Measurements from ENCODE around the gene UBQLN1. TPM values are rescaled to one million over a fixed set of nuclear protein-coding genes. Genes with fewer than 3 reads are reported as not detected.

UBQLN1 gene
- total and polyA plus RNA-seq, 2 donors (not counting 1 experiment from before 2014, with no cell fraction given) = 49.8 to 101 TPM

GRCh38 chr9:83656032-83656680 lies 51.6 kb downstream of the UBQLN1 start:
- no peaks in the 10 kb centered on the region for H3K4me1 Mint-ChIP-seq
- CTCF ChIA-PET = interaction anchor here (1.0 to 2.0 kb wide), 3 partner anchors 8 to 36 kb away, joined by 3 to 9 read pairs (median 6); no protein-coding TSS in a partner anchor

More at GRCh38 chr9:83656032-83656680, 51.6 kb downstream of the UBQLN1 start:
- peaks cover 16 to 74% of the 10 kb centered on the region in 2 experiments for H3K36me3 ChIP-seq (replicated peaks in 1 of 2; ENCODE audit: control extremely low read depth in 1 of 2, control insufficient read depth in 1 of 2, extremely low read depth in 1 of 2, insufficient read depth in 2 of 2, low read length in 1 of 2)
- no peak overlapping the region for H3K4me2 ChIP-seq (replicated peaks; ENCODE audit: low read depth, low read length, poor library complexity, severe bottlenecking)
- no peak overlapping the region for H3K27ac ChIP-seq (ENCODE audit: low read length in 2 of 2)
- POLR2A ChIA-PET = no interaction called here
- no peak for DNase-seq
- H3K9me3 Mint-ChIP-seq (ENCODE audit: insufficient read depth) = no peaks in the 10 kb centered on the region
- no peaks in the 10 kb centered on the region for H3K27me3 ChIP-seq (replicated peaks in 1 of 4; ENCODE audit: control extremely low read depth in 1 of 4, control insufficient read depth in 3 of 4, insufficient read depth in 4 of 4, low read length in 3 of 4)
- H3K9me3 ChIP-seq (ENCODE audit: control extremely low read depth in 1 of 3, control insufficient read depth in 2 of 3, insufficient read depth in 1 of 3, low read length in 2 of 3) = peaks cover 0 to 2% (median 0%) of the 10 kb centered on the region in 3 donors
- no peaks in the 10 kb centered on the region for H3K4me1 ChIP-seq (ENCODE audit: control insufficient read depth in 2 of 2, insufficient read depth in 2 of 2, low read length in 2 of 2)
- no peak for TF ChIP-seq EZH2 (IDR thresholded peaks at IDR 0.05; ENCODE audit: borderline replicate concordance, insufficient read depth, low read depth, low read length, poor library complexity, severe bottlenecking)
- no peak for TF ChIP-seq CTCF (IDR thresholded peaks at IDR 0.05)
- no peak overlapping the region for H2AFZ ChIP-seq (ENCODE audit: insufficient read depth, low read depth, low read length, poor library complexity, severe bottlenecking)
- H3K9ac ChIP-seq (ENCODE audit: low read length) = no peak overlapping the region
- H4K20me1 ChIP-seq (ENCODE audit: control insufficient read depth, insufficient read depth, low read length, poor library complexity, severe bottlenecking) = no peaks in the 10 kb centered on the region
- ATAC-seq (ENCODE audit: low read depth) = no peak
- intact Hi-C loops (cut with micrococcal nuclease) = loop anchor here (5.0 kb wide), 1 partner anchor 36 kb away; no protein-coding TSS in a partner anchor
- no peaks in the 10 kb centered on the region for H3K27me3 Mint-ChIP-seq
- no peaks in the 10 kb centered on the region for H3K79me2 ChIP-seq (ENCODE audit: control insufficient read depth, insufficient read depth, low read length)
- H3K27ac Mint-ChIP-seq = peak overlapping the region; percentile 8
- H3K4me3 Mint-ChIP-seq = no peak overlapping the region
- no peak overlapping the region for H3K4me3 ChIP-seq (ENCODE audit: control extremely low read depth in 1 of 5, extremely low read depth in 1 of 5, insufficient read depth in 1 of 5, low read depth in 2 of 5, low read length in 4 of 5)
- 71% methylated on average over 1 of the region's 2 CpGs for WGBS (ENCODE audit: insufficient coverage)

Measured in B cell (primary cell).